Stimulated activated naive CD8-positive, alpha-beta T cell treated with anti-CD3 and anti-CD28 coated beads, Interleukin-15, amount 100 ng/mL, for 72 hours (primary cell): ENCODE results near the gene IGFBP2.

Experiments
- ATAC-seq: fragments of 150-1000 bp; cut with Tn5 transposase; 2 replicates; pipeline ENCODE4 v1.10.0; 2021; ENCODE audit warnings: mild to moderate bottlenecking, moderate library complexity
- DNase-seq, 2 donors: peaks; one replicate each; pipeline ENCODE4 v3.0.0; 2021 to 2022
- H3K27ac Mint-ChIP-seq, 2 donors: one replicate each; pipeline ENCODE4 v1.8.0; 2022; ENCODE audit warnings: mild to moderate bottlenecking in 2 of 2, mixed read lengths in 2 of 2, moderate library complexity in 2 of 2
- H3K27me3 Mint-ChIP-seq: one replicate; pipeline ENCODE4 v1.8.0; 2022; ENCODE audit warnings: mixed read lengths
- H3K4me1 Mint-ChIP-seq: one replicate; pipeline ENCODE4 v1.8.0; 2022; ENCODE audit warnings: mild to moderate bottlenecking, mixed read lengths
- H3K4me3 Mint-ChIP-seq, 2 donors: one replicate each; pipeline ENCODE4 v1.8.0; 2022; ENCODE audit warnings: mild to moderate bottlenecking in 2 of 2, mixed read lengths in 2 of 2, moderate library complexity in 1 of 2
- H3K9me3 Mint-ChIP-seq, 2 donors: one replicate each; pipeline ENCODE4 v1.8.0; 2022; ENCODE audit warnings: mixed read lengths in 2 of 2

IGFBP2 gene

DNA sequence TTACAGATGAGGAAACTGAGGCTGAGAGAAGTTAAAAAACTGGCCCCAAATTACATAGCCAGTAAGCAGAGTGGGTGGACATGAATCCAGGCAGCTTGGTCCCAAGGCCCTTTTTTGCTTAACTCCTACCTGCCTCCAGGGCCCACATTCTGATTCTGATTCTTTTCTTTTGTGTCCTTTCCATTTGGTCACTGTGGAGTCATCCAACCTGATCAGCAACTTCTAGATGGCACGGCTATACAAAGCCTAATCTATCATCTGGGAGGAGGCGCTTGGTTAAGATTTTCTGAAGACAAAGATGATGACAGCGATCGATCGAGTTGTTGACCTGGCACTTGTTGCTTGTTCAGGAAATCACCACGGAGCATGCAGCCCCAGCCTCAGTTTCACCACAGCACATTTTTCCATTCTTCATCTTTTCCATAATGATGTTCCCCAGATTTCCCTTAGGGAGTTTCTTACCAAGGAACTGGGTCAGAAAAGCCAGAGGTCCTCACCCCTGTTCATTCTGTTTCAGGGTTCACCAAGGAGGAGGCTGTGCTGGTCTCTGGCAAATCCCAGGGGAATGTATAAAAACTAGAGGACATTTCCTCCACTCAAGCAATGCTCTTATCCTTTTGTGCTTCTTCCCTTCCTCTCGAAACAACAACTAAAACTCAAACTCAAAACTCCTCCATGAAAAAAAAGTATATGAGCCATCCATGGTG is 6.9 kb upstream of the IGFBP2 start:
- H3K4me1 Mint-ChIP-seq = no peaks in the 10 kb centered on the region
- DNase-seq = no peak
- H3K27ac Mint-ChIP-seq = no peak overlapping the region
- no peak overlapping the region for H3K4me3 Mint-ChIP-seq
- H3K27me3 Mint-ChIP-seq = peaks cover 27% of the 10 kb centered on the region
- no peaks in the 10 kb centered on the region for H3K9me3 Mint-ChIP-seq
- no peak for ATAC-seq

DNA sequence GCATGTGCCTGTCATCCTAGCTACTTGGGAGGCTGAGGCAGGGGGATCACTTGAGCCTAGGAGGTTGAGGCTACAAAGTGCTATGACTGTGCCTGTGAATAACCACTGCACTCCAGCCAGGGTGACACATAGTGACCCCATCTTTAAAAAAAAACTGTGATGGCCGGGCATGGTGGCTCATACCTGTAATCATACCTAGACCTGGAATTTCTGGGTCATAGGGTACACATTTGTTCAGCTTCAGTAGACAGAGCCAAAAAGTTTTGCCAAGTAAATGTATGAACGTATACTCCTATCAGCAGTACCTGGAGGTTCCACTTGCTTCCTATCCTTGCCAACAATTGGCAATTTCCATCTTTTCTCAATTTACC is 6.4 kb upstream of the IGFBP2 start:
- no peak for ATAC-seq

GRCh38 chr2:216629784-216630183 is 3.4 kb upstream of the IGFBP2 start:
- no peak for ATAC-seq
- Mint-ChIP-seq H3K4me3 (no peak overlapping the region), H3K27ac (no peak overlapping the region), H3K4me1 (peaks cover 21% of the 10 kb centered on the region), H3K9me3 (no peaks in the 10 kb centered on the region), H3K27me3 (peaks cover 61% of the 10 kb centered on the region)
- no peak for DNase-seq

More for the DNA sequence above, 6.4 kb upstream of the IGFBP2 start:
- no peak overlapping the region for H3K4me3 Mint-ChIP-seq
- no peak overlapping the region for H3K27ac Mint-ChIP-seq
- no peaks in the 10 kb centered on the region for H3K4me1 Mint-ChIP-seq
- H3K9me3 Mint-ChIP-seq = no peaks in the 10 kb centered on the region
- DNase-seq = no peak
- peaks cover 32% of the 10 kb centered on the region for H3K27me3 Mint-ChIP-seq

- Mint-ChIP-seq H3K27ac (no peak overlapping the region), H3K4me3 (peak overlapping the region; percentile 82 to 87), H3K27me3 (peaks cover 85% of the 10 kb centered on the region), H3K9me3 (no peaks in the 10 kb centered on the region), H3K4me1 (peaks cover 46% of the 10 kb centered on the region)
- no peak for ATAC-seq
- no peak for DNase-seq
These were observed 771 bp upstream of the IGFBP2 start for GRCh38 chr2:216632346-216632951.

DNA sequence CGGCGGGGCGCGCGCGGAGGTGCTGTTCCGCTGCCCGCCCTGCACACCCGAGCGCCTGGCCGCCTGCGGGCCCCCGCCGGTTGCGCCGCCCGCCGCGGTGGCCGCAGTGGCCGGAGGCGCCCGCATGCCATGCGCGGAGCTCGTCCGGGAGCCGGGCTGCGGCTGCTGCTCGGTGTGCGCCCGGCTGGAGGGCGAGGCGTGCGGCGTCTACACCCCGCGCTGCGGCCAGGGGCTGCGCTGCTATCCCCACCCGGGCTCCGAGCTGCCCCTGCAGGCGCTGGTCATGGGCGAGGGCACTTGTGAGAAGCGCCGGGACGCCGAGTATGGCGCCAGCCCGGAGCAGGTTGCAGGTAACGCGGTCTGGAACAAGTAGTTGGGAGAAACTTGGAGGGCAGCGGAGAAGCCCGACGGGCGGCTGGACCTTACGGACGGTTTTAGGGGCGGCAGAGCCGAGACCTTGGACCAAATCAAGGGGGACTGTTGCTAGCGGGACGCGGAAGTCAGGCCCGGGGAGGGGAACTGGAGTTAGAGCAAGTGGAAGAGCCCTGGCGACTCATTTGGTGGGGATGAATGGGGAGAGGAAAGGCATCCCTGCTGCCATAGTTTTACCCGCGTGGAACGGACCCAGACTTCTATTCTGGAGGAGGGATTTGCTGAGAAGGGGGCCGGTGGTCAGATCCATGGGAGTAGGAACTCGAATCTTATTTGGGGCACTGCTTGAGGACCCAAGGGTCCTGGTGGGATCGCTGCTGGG is 573 bp downstream of the IGFBP2 start:
- H3K27ac Mint-ChIP-seq = peak overlapping the region in 1 of 2 donors; percentile 57
- H3K4me3 Mint-ChIP-seq = peak overlapping the region; percentile 86 to 95
- peaks cover 82% of the 10 kb centered on the region for H3K27me3 Mint-ChIP-seq
- peak; percentile 61 for ATAC-seq
- DNase-seq = peak; percentile 10 to 29
- H3K4me1 Mint-ChIP-seq = peaks cover 47% of the 10 kb centered on the region
- no peaks in the 10 kb centered on the region for H3K9me3 Mint-ChIP-seq

GRCh38 chr2:216634370-216635148 is 1.3 kb downstream of the IGFBP2 start:
- peak overlapping the region; percentile 86 to 95 for H3K4me3 Mint-ChIP-seq
- H3K27ac Mint-ChIP-seq = no peak overlapping the region
- no peaks in the 10 kb centered on the region for H3K9me3 Mint-ChIP-seq
- H3K4me1 Mint-ChIP-seq = peaks cover 47% of the 10 kb centered on the region
- DNase-seq (no peak), ATAC-seq (no peak)
- H3K27me3 Mint-ChIP-seq = peaks cover 80% of the 10 kb centered on the region

DNA sequence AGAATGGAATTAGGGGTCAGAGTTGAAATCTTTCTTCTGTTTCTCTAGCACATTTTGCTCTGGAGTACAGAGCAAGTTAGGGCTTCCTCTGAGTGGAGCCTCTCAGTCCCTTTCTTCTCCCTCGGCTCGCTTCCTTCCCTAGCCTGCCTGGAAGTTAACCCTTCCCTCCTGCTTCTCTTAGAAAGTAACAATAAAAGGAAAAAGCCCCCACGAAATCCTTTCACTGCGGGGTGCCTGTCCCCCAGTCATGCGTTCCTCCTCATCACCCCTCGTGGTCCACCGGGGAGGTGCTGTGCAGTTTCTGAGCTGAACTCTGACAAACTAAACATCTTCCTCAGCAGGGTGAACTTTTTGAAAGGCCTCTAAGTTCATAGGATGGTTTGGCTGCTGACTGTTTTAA is 2.0 kb downstream of the IGFBP2 start:
- DNase-seq (peak in 1 of 2 donors; percentile 7), ATAC-seq (no peak)
- Mint-ChIP-seq H3K4me1 (peaks cover 47% of the 10 kb centered on the region), H3K9me3 (no peaks in the 10 kb centered on the region), H3K27me3 (peaks cover 74% of the 10 kb centered on the region), H3K4me3 (peak overlapping the region; percentile 62 to 84), H3K27ac (no peak overlapping the region)

DNA sequence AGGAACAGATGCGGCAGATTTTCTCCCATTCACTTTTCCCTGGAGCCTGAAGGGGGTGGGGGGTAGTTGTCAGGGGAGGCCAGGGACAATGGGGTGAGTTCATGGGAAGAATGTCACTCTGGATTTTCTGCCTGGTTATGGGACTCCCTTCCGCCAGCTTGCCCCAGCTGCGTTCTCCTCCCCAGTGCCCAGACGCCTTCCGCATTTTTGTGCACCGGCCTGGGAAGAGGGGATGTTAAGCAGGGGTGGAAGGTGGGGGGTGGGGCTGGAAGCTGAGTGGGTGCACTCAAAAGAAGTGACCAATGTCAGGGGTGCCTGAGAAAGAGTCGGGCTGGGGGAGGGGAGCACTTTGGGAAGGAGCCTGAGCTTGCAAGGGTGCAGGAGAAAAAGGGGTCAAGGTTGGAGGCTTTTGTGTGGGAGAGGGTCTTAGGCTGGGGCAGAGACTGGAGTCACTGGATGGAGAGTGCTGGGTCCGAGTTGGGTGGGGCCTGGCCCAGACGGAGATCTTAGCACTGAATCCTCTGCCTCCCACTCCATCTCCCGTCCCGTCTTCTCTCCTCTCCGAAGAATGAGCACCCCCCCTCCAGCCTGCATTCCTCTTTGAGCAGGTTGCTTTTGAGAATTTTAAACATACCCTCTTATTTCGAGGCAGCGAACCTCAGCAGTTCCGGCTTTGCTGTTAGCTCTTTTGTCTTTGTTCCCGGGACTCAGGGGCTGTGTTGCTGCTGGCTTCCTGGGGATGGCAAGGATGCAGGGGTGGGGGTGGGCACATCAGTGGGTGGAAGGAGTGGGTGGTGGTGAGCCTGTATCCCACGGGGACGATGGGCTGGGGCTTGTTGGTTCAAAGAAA is 2.7 kb downstream of the IGFBP2 start:
- peaks cover 47% of the 10 kb centered on the region for H3K4me1 Mint-ChIP-seq
- no peak overlapping the region for H3K27ac Mint-ChIP-seq
- H3K4me3 Mint-ChIP-seq = peak overlapping the region; percentile 1 to 84
- DNase-seq (no peak), ATAC-seq (no peak)
- H3K27me3 Mint-ChIP-seq = peaks cover 70% of the 10 kb centered on the region
- H3K9me3 Mint-ChIP-seq = no peaks in the 10 kb centered on the region

GRCh38 chr2:216636551-216637450 is 3.6 kb downstream of the IGFBP2 start:
- Mint-ChIP-seq H3K9me3 (no peaks in the 10 kb centered on the region), H3K27ac (no peak overlapping the region), H3K4me3 (peak overlapping the region; percentile 1 to 84), H3K27me3 (peaks cover 61% of the 10 kb centered on the region), H3K4me1 (peaks cover 47% of the 10 kb centered on the region)
- ATAC-seq (no peak), DNase-seq (no peak)

GRCh38 chr2:216637472-216637871 is 4.3 kb downstream of the IGFBP2 start:
- DNase-seq (no peak), ATAC-seq (no peak)
- H3K9me3 Mint-ChIP-seq = no peaks in the 10 kb centered on the region
- peaks cover 43% of the 10 kb centered on the region for H3K4me1 Mint-ChIP-seq
- H3K4me3 Mint-ChIP-seq = no peak overlapping the region
- H3K27me3 Mint-ChIP-seq = peaks cover 54% of the 10 kb centered on the region
- no peak overlapping the region for H3K27ac Mint-ChIP-seq

DNA sequence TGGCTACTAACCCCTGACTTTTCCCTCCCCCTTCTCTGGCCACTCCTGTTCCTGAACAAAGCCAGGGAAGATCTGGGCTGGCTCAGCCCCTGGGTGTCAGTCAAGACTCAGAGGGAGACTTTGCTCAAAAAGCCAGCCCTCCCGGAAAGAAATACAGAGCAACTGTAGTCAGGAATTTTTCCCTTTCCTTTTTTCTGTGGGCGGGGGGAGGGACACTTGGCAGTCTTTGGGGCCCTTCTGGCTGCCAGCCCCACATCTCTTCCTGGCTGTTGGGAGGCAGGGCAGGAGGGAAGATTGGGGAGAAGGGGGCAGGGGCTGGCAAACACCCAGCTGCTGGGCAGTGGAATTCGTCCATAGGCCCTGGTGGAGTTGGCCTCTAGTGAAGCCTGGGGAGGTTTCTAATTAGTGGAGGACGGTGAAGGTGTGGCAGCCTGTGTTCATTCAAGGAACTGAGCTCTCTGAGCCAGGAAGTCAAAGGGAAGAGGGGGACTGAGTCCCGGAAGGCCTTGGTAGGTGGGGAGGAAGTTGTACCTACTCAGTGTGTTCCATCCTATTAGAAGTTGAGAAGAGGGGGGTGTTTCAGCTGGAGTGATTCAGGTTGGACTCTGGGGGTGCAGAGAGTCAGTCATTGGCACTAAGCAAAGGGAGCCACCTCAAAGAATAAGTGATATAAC is 10.9 kb downstream of the IGFBP2 start:
- ATAC-seq = no peak
- Mint-ChIP-seq H3K4me1 (peaks cover 14% of the 10 kb centered on the region), H3K27ac (no peak overlapping the region), H3K27me3 (no peaks in the 10 kb centered on the region), H3K9me3 (peaks cover 3 to 8% of the 10 kb centered on the region in 2 donors), H3K4me3 (no peak overlapping the region)
- no peak for DNase-seq

DNA sequence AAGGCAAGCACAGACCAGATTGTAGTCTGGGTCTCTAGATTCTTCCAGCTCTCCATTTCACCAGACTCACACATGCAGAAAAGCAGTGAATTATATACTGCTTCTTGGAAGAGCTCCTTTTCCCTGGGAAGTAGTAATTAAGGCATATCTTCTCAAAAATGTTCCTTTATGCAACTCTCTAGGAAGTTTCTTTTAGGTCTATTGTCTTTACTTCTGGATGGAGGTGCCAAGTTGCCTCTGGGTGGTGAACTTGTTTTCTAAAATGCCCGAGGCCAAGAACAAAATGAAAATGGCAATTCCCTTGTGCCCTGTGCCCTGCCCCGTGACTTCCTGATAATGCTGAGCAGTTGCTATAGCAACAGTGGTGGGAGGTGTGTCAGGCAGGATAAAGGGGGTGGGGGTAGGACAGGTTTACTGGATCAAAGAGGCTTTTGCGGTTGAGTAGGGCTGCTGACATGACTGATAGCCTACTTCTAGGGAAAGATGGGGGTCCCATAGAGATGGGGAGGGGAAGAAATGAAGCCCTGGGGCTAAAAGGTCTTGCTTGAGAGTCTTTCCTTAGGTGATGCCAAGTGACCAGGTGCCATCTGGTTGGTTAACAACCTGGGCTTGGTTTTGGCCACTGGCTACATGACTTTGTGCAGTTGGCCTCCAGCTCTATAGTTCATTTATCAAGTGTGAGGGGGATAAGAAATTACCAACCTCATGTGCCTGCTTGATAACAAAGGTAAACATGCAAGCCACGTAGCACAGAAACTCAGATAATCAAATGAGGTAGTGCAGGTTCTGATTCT is 11.8 kb downstream of the IGFBP2 start:
- Mint-ChIP-seq H3K27ac (peak overlapping the region in 1 of 2 donors; percentile 67), H3K4me3 (no peak overlapping the region)
- no peak for ATAC-seq

DNA sequence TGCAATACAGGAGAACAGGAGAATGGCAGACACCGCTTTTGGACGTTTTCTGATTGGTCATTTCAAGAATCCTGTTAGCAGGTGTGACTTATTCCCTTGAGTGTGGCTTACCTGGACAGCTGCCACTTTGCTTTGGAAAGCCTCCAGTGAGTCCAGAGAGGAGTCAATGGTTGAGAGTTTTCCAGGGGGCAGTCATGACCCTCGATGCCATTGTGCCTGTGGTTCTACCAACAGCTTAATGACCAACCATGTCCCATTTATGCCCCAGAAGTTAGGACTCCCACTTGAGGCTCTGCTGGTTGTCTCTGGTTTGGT is 12.4 kb downstream of the IGFBP2 start:
- Mint-ChIP-seq H3K4me3 (no peak overlapping the region), H3K27me3 (no peaks in the 10 kb centered on the region), H3K9me3 (peaks cover 3 to 8% of the 10 kb centered on the region in 2 donors), H3K4me1 (peaks cover 18% of the 10 kb centered on the region), H3K27ac (no peak overlapping the region)
- ATAC-seq (no peak), DNase-seq (no peak)

More for the DNA sequence above, 11.8 kb downstream of the IGFBP2 start:
- H3K4me1 Mint-ChIP-seq = peaks cover 14% of the 10 kb centered on the region
- peaks cover 3 to 8% of the 10 kb centered on the region in 2 donors for H3K9me3 Mint-ChIP-seq
- no peaks in the 10 kb centered on the region for H3K27me3 Mint-ChIP-seq
- no peak for DNase-seq
